Progenitor cell of endocrine pancreas (in vitro differentiated cells): ENCODE measurements around the gene ATF7. TPM values are rescaled to one million over a fixed set of nuclear protein-coding genes. Genes with fewer than 3 reads are reported as not detected.

Experiments used
- DNase-seq: peaks from one replicate; pipeline ENCODE4 v3.0.0; 2021; ENCODE audit warnings: low spot score; ENCODE audit not compliant: unreplicated experiment
- H3K27ac Mint-ChIP-seq: 2 replicates; pipeline ENCODE4 v1.8.0; 2021; ENCODE audit warnings: mild to moderate bottlenecking, moderate library complexity, mixed read lengths
- H3K27me3 Mint-ChIP-seq: 2 replicates; pipeline ENCODE4 v1.8.0; 2021; ENCODE audit warnings: mixed read lengths
- H3K36me3 Mint-ChIP-seq: 2 replicates; pipeline ENCODE4 v1.8.0; 2022; ENCODE audit warnings: mixed read lengths; ENCODE audit not compliant: insufficient read depth
- H3K4me1 Mint-ChIP-seq: 2 replicates; pipeline ENCODE4 v1.8.0; 2021; ENCODE audit warnings: low read depth, mixed read lengths
- H3K4me3 Mint-ChIP-seq: 2 replicates; pipeline ENCODE4 v1.8.0; 2021; ENCODE audit warnings: low read depth, mild to moderate bottlenecking, moderate library complexity, mixed read lengths
- H3K9me3 Mint-ChIP-seq: 2 replicates; pipeline ENCODE4 v1.8.0; 2021; ENCODE audit warnings: low read depth, mixed read lengths
- long read RNA-seq: library from polyadenylated mRNA; unstranded; transcript quantifications from one replicate; pipeline ENCODE4 v2.0.0, GENCODE V29; 2020
- total RNA-seq: library from RNA; stranded (reverse); gene quantifications from 2 replicates; pipeline ENCODE4 v1.2.1, GENCODE V29; 2021
- TF ChIP-seq, protein P1 (sequence below): fragments of 200-600 bp; sonication (generic); IDR thresholded peaks from one replicate; pipeline ENCODE4 v1.5.0; 2021; ENCODE audit warnings: antibody characterized with exemption, mild to moderate bottlenecking; ENCODE audit not compliant: unreplicated experiment

The ATF7 gene
- 47.5 and 51.7 TPM in 2 replicates for total RNA-seq
- long read RNA-seq, full-length matches to known transcripts: 3 of 11 reads
- long read RNA-seq, partial matches to known transcripts: 0 of 11 reads
- long read RNA-seq, other reads (novel, unspliced or antisense): 8 of 11 reads

DNA sequence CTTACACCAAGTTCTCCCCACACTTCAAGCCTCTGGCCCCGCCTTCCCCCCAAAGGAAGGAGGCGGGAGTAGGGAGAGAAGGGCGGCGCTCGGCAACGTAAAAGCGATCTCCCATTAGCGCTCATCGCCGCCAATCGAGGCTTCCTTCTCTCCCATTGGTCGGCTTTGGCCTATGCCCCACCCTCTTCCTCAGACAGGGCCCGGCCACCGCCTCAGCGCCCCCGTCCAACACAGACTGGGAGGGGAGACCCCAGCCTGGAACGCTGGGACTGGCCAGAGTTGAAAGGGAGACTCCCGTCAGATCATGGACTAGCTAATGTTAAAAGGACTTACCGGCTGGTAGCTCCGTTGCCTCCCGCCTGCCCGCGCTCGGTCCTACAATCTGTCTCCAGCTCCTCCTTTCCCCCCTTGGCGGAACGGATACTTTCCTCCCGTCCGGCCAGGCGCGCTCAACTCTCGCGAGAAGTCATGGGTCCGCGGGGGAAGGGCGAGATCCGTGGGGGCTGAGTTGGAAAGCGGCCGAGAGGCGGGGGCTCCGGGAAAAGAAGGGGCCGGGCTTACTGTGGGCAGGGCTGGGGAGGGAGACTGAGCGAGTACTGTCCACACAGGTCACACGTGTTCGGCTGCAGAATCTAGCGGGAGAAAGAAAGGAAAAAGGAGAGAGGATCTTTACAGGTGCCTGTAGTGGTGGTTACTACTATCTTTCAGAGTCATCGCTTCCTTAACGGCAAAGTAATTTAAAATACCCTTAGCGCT, at the start of gene ATF7:
TSS of gene ATF7 (minus strand) at position 437 of the 756 bp plus-strand sequence. CDS start 25,382 bp downstream, outside the sequence.
- Mint-ChIP-seq H3K36me3 (peaks cover 2% of the 10 kb centered on the region), H3K9me3 (no peaks in the 10 kb centered on the region), H3K27me3 (no peaks in the 10 kb centered on the region), H3K27ac (peak within 1 kb of the TSS; percentile 99), H3K4me1 (peaks cover 31% of the 10 kb centered on the region), H3K4me3 (peak within 1 kb of the TSS; percentile 89)
- peak; percentile 99 for DNase-seq
- TF ChIP-seq, protein P1, sequence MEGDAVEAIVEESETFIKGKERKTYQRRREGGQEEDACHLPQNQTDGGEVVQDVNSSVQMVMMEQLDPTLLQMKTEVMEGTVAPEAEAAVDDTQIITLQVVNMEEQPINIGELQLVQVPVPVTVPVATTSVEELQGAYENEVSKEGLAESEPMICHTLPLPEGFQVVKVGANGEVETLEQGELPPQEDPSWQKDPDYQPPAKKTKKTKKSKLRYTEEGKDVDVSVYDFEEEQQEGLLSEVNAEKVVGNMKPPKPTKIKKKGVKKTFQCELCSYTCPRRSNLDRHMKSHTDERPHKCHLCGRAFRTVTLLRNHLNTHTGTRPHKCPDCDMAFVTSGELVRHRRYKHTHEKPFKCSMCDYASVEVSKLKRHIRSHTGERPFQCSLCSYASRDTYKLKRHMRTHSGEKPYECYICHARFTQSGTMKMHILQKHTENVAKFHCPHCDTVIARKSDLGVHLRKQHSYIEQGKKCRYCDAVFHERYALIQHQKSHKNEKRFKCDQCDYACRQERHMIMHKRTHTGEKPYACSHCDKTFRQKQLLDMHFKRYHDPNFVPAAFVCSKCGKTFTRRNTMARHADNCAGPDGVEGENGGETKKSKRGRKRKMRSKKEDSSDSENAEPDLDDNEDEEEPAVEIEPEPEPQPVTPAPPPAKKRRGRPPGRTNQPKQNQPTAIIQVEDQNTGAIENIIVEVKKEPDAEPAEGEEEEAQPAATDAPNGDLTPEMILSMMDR: no peak

DNA sequence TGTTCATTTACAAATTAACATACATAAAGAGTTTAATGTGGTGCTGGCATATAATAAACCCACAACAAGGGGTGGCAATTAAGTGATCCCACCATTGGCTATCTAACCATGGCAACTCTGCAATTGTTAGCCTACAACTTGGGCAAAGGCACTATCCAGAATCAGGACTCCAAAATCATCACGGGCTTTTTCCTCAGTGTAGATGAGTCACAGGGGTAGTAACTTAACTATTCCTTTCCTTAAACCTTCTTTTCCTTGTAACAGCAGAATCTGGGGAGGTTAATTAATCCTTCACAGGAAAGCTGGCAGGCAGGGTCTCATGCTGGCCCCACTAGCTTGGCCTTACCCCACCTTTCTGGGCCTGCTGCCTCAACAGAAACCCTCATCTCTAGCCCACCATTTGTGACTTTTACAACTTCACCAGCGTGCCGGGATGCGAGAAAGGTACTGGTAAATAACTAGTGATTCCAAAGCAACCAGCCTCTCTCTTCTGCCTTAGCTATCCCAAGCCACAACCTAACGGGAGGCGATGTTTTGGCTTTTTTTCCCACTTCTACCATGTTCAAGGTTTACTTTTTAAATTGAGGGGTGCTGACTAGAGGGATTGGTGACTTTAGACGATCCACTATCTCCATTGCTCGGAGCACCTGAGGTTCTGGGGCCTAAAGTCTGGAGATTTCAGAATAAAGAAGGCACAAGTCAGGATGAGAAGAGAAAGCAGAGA, 49.0 kb upstream of the ATF7 start:
- H3K36me3 Mint-ChIP-seq: peaks cover 15% of the 10 kb centered on the region
- TF ChIP-seq, protein P1: no peak

DNA sequence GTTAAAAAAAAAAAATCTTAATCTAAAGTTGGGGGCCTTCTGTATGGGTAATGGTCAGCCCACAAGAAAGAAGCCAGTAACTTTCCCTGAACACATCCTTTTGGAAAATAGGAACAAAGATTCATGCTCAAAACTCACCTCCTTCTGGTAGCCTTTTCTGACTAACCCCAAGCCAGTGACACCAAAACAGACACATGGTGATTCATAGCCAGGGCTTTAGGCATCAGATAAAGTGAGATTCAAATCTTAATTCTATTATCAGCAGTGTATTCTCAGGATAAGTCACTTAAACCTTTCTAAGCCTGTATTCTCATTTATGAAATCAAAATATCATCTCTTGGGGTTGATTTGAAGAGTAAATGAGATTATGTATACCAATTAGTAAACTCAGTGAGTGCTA, 44.8 kb upstream of the ATF7 start:
- Mint-ChIP-seq H3K9me3 (no peaks in the 10 kb centered on the region), H3K36me3 (peaks cover 24% of the 10 kb centered on the region), H3K27ac (peak overlapping the region; percentile 65), H3K27me3 (no peaks in the 10 kb centered on the region), H3K4me1 (peaks cover 10% of the 10 kb centered on the region), H3K4me3 (no peak overlapping the region)
- DNase-seq: no peak
- TF ChIP-seq, protein P1: no peak

More for the DNA sequence above, 49.0 kb upstream of the ATF7 start:
- H3K9me3 Mint-ChIP-seq: no peaks in the 10 kb centered on the region
- peaks cover 24% of the 10 kb centered on the region for H3K4me1 Mint-ChIP-seq
- peak overlapping the region; percentile 91 for H3K4me3 Mint-ChIP-seq
- H3K27me3 Mint-ChIP-seq: peaks cover 11% of the 10 kb centered on the region
- DNase-seq: no peak
- H3K27ac Mint-ChIP-seq: peak overlapping the region; percentile 97

DNA sequence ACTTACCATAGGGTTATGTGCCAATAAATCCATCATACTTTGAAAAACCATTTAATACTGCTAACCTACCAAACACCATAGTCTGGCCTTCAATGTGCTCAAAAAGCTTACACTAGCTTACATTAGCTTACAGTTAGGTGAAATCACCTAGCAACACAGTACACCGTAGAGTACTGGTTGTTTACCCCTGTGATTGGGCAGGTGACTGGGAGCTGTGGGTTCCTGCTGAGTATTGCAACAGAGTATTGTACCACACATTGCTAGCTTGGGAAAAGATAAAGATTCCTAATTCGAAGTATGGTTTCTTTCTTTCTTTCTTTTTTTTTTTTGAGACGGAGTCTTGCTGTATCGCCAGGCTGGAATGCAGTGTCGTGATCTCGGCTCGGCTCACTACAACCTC, 44.1 kb upstream of the ATF7 start:
- Mint-ChIP-seq H3K27me3 (no peaks in the 10 kb centered on the region), H3K9me3 (no peaks in the 10 kb centered on the region), H3K4me3 (no peak overlapping the region), H3K4me1 (peaks cover 7% of the 10 kb centered on the region), H3K36me3 (peaks cover 29% of the 10 kb centered on the region), H3K27ac (no peak overlapping the region)
- no peak for DNase-seq
- TF ChIP-seq, protein P1: no peak

DNA sequence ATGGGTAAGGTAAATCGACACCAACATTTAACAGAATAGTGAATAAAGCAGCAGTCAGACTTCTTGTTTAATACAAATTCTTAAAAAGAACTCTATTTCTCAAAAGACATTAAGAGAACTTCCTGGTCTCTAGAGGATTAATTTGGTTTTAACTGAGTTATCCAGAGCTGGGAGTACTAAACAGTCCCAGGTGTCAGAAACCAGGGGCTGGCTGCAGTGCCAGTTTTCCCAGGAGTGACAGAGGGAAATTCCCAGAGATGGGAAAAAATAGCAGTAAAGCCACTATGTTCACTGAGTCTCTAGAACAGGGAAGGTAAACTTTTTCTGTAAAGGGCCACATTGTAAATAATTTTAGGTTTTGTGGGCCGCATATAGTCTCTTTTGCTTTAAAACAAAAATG, 40.9 kb upstream of the ATF7 start:
- H3K9me3 Mint-ChIP-seq: no peaks in the 10 kb centered on the region
- DNase-seq: no peak
- peaks cover 36% of the 10 kb centered on the region for H3K36me3 Mint-ChIP-seq
- no peak overlapping the region for H3K4me3 Mint-ChIP-seq
- H3K4me1 Mint-ChIP-seq: no peaks in the 10 kb centered on the region
- TF ChIP-seq, protein P1: no peak
- no peaks in the 10 kb centered on the region for H3K27me3 Mint-ChIP-seq
- H3K27ac Mint-ChIP-seq: no peak overlapping the region
